Activated CD4-positive, alpha-beta T cell treated with anti-CD3 and anti-CD28 coated beads for 4 hours (primary cell): ENCODE results near the gene TMEM88.

Source experiments
- DNase-seq, 2 donors: peaks; one replicate each; pipeline ENCODE4 v3.0.0-alpha.2; 2020

The TMEM88 gene

GRCh38 chr17:7887038-7887481, 32.2 kb downstream of the TMEM88 start:
- DNase-seq = no peak

GRCh38 chr17:7887482-7888183, 32.8 kb downstream of the TMEM88 start:
- peak; percentile 92 for DNase-seq

- DNase-seq = peak; percentile 55 to 56
These were observed 33.5 kb downstream of the TMEM88 start, which contains the start of gene CHD3 for GRCh38 chr17:7888184-7888920. TSS of gene CHD3 (plus strand) at chr17:7888789. CDS start at chr17:7889001, 212 bp downstream.

- DNase-seq = peak; percentile 24 to 41
These were observed 34.5 kb downstream of the TMEM88 start for GRCh38 chr17:7889166-7889955.

GRCh38 chr17:7893187-7893880, 38.5 kb downstream of the TMEM88 start:
- no peak for DNase-seq

- DNase-seq = no peak
These were observed 39.4 kb downstream of the TMEM88 start for GRCh38 chr17:7894226-7894625.

GRCh38 chr17:7894866-7895265, 40.0 kb downstream of the TMEM88 start:
- DNase-seq = no peak

- no peak for DNase-seq
These were observed 42.2 kb downstream of the TMEM88 start for GRCh38 chr17:7897090-7897489.

- DNase-seq = no peak
These were observed 42.9 kb downstream of the TMEM88 start for GRCh38 chr17:7897773-7898172.

GRCh38 chr17:7903154-7904103, 48.6 kb downstream of the TMEM88 start:
- no peak for DNase-seq
